NCI-H146 treated with DMSO at 0.1 percent for 48 hours (cell line): ENCODE data around the gene AK2.
"Not testable (repeated sequence)": the region's sequence is repeated elsewhere in the genome, so short reads cannot be mapped to it uniquely, and the experiment has no call there.

Source experiments
- DNase-seq: peaks from one replicate; lab custom pipeline; 2025; ENCODE audit not compliant: unreplicated experiment; lab: John Stamatoyannopoulos, UW

Gene AK2

DNA sequence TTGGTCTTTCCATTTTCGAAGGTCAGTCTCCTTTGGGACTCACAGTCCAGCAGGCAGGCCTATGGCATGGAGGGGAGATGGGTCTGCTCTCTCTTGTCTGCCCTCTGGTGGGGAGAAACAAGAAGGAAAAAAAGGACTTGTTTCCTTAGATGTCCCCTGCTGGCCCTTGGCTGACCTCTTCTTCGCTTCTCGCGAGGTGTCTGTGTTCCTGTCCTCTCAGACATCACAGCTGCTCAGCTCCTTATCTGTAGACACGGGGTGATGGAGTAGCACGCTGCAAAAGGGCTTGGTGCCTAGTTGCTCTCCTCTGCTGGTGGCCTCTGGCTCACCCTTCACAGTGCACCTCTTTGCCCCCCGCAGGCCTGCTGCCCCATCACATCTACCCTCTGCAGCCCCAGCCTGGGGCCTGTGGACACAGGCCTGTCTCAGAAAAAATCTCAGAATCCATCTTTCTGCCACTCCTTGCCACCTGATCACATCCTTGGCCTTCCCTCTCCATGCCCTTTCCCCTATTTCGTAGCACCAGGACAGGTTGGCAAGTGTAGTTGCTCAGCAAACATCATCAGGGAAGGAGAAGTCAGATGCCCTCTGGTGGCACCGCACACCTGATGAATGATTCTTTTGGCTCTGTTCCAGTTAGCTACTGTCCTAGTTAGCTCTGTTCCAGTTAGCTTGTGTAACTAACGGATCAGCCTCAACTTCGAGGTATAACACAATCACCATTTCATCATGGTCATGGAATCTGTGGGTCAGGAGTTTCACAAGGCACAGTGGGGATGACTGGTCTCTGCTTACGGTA lies 18.7 kb upstream of the AK2 start:
- peak; percentile 42 for DNase-seq

DNA sequence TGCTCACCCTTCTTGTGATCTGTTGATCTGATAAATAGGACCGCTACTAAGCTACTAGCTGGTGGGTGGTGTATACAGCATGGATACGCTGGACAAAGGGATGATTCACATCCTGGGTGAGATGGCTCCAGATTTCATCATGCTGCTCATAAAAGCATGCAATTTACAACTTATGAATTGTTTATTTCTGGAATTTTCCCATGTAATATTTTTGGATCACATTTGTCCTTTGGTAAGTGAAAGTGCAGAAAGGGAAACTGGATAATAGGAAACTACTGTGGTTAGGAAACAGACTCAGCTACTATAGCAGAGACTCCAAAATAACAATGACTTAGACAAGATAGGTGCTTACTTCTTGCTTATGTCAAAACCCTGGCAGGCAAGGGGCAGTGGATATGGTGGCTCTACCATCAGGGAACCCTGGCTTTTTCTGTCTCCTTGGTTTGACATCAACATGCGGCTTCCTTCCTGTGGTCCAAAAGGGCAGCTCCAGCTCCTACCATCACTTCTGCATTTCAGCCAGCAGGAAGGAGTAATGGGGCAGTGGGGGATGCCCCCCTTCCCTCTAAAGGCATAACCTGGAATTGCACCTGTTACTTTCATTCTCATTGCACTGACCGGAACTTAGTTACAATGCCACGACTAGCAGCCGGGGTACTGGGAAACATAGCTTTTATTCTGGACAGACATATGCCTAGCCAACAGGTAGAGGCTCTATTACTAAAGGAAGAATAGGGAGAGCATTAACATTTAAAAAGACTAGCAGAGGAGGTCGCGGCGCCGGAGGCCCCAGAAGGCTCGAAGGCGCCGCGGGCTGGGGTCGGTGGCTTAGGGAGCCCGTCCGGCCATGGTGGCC lies 13.8 kb upstream of the AK2 start:
- DNase-seq, result no peak

GRCh38 chr1:33049371-33049770 lies 12.7 kb upstream of the AK2 start:
- no peak for DNase-seq

DNA sequence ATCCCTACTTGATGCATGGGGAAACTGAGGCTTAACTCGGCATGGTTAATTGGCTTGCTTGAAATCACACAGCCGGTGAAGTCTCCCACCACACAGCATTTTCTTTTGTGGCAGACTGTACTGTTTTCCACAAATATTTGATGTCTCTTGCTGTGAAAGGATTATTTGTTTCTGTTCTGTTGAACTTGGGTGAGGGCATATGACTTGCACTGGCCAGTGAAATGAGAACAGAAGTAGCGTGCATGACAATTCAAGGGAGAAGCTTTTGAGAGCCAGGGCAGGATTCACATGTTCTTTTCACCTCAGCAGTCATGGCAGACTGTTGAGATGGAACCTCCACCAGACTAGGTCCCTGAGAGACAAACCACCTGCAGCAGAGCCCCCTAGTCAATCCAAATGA lies 11.7 kb upstream of the AK2 start:
- DNase-seq, result no peak

- no peak for DNase-seq
Observed at GRCh38 chr1:33047839-33048305, 11.2 kb upstream of the AK2 start.

DNA sequence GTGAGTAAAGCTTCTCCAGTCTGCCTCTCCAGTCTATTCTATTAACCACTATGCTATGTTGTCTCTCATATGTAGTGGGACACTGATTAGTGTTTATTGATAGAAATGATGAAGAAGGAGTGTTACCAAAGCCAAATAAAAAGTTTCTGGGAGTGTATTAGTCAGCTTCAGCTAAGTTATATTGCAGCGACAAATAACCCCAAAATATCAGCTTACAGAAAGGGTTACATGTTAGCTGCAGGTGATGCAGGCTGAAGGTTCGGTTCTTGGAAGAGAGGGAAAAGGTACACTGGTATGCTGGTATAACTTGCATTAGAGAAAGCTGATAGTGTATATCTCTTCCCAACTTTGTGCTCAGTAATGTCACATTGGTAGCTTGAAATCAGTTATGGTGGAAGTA lies 10.6 kb upstream of the AK2 start:
- DNase-seq, result no peak

- DNase-seq, result not testable (repeated sequence)
Observed at GRCh38 chr1:33046234-33046633, 9.6 kb upstream of the AK2 start.

DNA sequence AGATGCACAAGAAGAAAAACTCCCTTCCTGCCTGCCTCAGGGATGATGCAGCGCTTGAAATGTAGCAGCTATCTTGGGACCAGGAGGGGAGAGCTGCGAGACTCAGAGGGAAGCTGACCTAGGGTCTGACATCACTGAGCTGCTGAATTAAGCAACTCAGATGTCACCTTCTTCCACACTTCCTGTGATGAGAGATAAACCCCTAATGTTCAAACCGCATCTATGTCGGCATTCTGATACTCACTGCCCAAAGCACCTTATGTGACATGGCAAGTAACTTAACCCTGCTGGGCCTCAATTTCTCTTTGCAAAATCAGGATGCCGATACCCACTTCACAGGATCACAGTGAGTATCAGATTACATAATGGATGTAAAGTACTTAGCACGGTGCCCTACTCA lies 9.1 kb upstream of the AK2 start:
- no peak for DNase-seq

DNA sequence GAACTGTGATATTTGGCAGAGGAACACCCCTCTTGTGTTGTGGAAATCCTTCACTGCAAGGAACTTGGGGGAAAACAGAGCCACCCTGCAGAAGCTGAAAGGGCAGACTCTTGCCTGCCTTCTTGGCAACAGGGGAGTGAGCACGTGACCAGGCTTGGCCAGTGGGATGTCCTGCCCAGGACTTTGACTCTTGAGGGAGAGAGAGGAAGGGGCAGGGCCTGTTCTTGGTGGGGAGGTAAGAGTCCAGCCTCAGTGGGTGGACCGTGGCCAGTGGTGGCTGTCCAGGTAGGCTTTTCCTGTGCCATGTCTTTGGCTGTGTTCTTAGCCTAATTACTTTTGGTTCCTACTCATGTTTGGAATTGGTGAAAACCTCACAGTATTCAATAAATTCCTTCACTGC lies 8.6 kb upstream of the AK2 start:
- DNase-seq, result no peak

DNA sequence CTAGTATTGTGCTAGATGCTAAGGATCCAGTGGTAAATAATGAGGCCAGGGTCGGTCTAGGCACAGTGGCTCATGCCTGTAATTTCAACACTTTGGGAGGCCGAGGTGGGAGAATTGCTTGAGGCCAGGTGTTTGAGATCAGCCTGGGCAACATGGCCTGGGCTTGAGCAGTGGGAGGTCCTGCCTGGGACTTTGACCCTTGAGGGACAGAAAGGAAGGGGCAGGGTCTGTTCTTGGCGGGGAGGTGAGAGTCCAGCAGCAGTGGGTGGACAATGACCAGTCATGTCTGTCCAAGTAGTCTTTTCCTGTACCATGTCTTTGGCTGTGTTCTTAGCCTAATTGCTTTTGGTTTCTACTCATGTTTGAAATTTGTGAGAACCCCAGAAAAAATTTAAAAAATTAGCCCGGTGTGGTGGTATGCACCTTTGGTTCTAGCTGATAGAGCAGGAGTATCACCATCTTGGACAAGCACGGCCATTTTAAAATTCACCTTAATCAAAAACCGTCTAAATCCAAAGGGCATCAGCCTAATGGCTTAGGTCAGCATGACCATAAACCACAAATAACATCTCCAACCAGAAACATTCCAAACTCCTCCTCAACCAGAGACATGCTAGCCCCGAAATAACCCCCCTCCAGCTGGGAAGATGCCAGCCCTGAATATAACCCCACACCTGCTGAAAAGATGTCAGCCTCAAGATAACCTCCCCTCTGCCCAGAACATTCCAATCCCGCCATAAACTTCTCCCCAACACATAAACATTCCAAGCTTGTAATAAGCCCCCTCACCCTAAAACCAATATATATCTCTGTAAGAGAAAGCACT lies 6.8 kb upstream of the AK2 start:
- no peak for DNase-seq

DNA sequence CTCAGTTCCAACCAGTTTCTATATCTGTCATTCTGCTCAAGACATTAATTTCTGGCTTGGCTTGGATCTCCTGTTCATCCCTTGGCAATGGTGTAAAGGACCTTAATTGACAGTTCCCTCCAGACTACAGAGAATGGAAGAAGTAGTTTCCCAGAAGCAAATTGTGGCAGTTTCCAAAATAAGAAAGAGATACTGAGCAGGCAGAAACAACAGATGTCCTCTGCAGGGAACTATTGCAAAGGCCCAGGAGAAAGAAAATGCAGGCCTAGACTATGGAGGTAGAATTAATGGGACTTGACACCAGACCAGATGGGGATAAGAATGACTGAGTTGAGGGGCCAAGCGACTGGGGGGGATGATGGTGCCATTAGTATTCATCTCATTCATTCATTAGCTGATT lies 6.1 kb upstream of the AK2 start:
- DNase-seq, result no peak

- no peak for DNase-seq
Observed at GRCh38 chr1:33041026-33041425, 4.3 kb upstream of the AK2 start.

DNA sequence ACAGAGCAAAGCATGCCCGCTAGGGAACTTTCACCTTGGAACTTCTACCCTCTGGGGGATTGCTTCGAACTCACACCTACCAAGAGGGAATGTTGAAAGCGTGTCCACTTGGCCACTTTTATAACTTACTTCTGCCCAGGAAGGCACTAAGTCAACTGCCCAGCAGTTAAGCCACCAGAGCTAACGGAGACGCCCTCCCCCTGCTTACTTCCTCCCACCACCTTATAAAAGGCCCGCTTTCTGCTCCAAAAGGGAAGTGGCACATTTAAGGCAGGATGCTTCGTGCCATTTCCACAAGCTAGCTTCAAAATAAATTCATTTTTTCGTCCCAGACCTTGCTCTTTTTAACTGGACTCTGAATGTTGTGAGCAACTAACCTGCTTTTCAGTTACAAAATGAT lies 3.2 kb upstream of the AK2 start:
- DNase-seq, result no peak

GRCh38 chr1:33036051-33036525 lies 595 bp downstream of the AK2 start:
- DNase-seq, result no peak

- DNase-seq, result no peak
Observed at GRCh38 chr1:33032126-33032869, 4.4 kb downstream of the AK2 start.

- DNase-seq, result no peak
Observed at GRCh38 chr1:33031506-33031905, 5.2 kb downstream of the AK2 start.

GRCh38 chr1:33030575-33030974 lies 6.1 kb downstream of the AK2 start:
- DNase-seq, result no peak

- no peak for DNase-seq
Observed at GRCh38 chr1:33029921-33030320, 6.8 kb downstream of the AK2 start.

- DNase-seq, result no peak
Observed at GRCh38 chr1:33029209-33029608, 7.5 kb downstream of the AK2 start.

DNA sequence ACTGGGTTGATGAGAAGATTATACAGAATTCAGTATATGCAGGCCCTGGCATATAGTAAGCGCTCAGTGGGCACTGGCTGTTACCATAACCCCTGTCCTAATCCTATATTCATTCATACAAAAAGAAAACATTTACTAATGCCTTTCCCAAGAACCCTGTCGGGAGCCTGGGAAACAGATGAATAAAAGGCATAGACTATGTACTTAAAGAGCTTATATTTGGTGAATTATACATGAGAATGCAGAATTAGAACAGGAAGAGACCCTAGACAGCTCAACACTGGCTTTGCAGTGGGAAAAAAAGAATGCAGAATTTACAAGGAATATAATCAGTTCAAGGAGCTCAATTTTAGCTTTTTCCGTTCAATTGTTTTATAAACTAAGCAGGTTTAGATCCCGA lies 10.9 kb downstream of the AK2 start:
- DNase-seq, result no peak

- no peak for DNase-seq
Observed at GRCh38 chr1:33025180-33025569, 11.5 kb downstream of the AK2 start.
